ENCODE measurements around the gene AP1S3.

AP1S3 gene

GRCh38 chr2:223868005-223868404 lies 30.6 kb upstream of the AP1S3 start:
- Histone ChIP-seq H3K4me3 (ENCODE audit: low read length) (no peak overlapping the region), H3K27ac (ENCODE audit: low read length) (no peak overlapping the region), H3K9ac (ENCODE audit: low read depth, low read length) (no peak overlapping the region), H3K36me3 (ENCODE audit: insufficient read depth, low read depth, low read length) (no peaks in the 10 kb centered on the region; the same call in 1 of the 2 replicates), H3K4me1 (ENCODE audit: insufficient read depth, low read length) (no peaks in the 10 kb centered on the region; the same call in 1 of the 2 replicates), H3K9me3 (ENCODE audit: insufficient read depth, low read depth, low read length) (no peaks in the 10 kb centered on the region), H3K27me3 (ENCODE audit: insufficient read depth, low read length) (no peaks in the 10 kb centered on the region)

- no peaks in the 10 kb centered on the region for H3K9me3 ChIP-seq (ENCODE audit: insufficient read depth, low read depth, low read length)
- H3K27me3 ChIP-seq (ENCODE audit: insufficient read depth, low read length), result no peaks in the 10 kb centered on the region
- no peak overlapping the region for H3K27ac ChIP-seq (ENCODE audit: low read length)
- H3K4me1 ChIP-seq (ENCODE audit: insufficient read depth, low read length), result no peaks in the 10 kb centered on the region; the same call in 1 of the 2 replicates
- H3K9ac ChIP-seq (ENCODE audit: low read depth, low read length), result no peak overlapping the region
- no peaks in the 10 kb centered on the region for H3K36me3 ChIP-seq (ENCODE audit: insufficient read depth, low read depth, low read length)
- no peak overlapping the region for H3K4me3 ChIP-seq (ENCODE audit: low read length)
Measured at GRCh38 chr2:223865907-223866508, 28.6 kb upstream of the AP1S3 start.

GRCh38 chr2:223865124-223865523 lies 27.7 kb upstream of the AP1S3 start:
- no peaks in the 10 kb centered on the region for H3K9me3 ChIP-seq (ENCODE audit: insufficient read depth, low read depth, low read length)
- H3K36me3 ChIP-seq (ENCODE audit: insufficient read depth, low read depth, low read length), result no peaks in the 10 kb centered on the region
- no peak overlapping the region for H3K9ac ChIP-seq (ENCODE audit: low read depth, low read length)
- H3K4me3 ChIP-seq (ENCODE audit: low read length), result no peak overlapping the region
- H3K27me3 ChIP-seq (ENCODE audit: insufficient read depth, low read length), result no peaks in the 10 kb centered on the region
- no peaks in the 10 kb centered on the region; the same call in 1 of the 2 replicates for H3K4me1 ChIP-seq (ENCODE audit: insufficient read depth, low read length)
- H3K27ac ChIP-seq (ENCODE audit: low read length), result no peak overlapping the region

GRCh38 chr2:223863491-223863890 lies 26.1 kb upstream of the AP1S3 start:
- no peak overlapping the region for H3K4me3 ChIP-seq (ENCODE audit: low read length)
- no peaks in the 10 kb centered on the region for H3K27me3 ChIP-seq (ENCODE audit: insufficient read depth, low read length)
- H3K4me1 ChIP-seq (ENCODE audit: insufficient read depth, low read length), result no peaks in the 10 kb centered on the region; the same call in 1 of the 2 replicates
- H3K9ac ChIP-seq (ENCODE audit: low read depth, low read length), result no peak overlapping the region
- H3K9me3 ChIP-seq (ENCODE audit: insufficient read depth, low read depth, low read length), result no peaks in the 10 kb centered on the region
- H3K27ac ChIP-seq (ENCODE audit: low read length), result no peak overlapping the region
- no peaks in the 10 kb centered on the region for H3K36me3 ChIP-seq (ENCODE audit: insufficient read depth, low read depth, low read length)

DNA sequence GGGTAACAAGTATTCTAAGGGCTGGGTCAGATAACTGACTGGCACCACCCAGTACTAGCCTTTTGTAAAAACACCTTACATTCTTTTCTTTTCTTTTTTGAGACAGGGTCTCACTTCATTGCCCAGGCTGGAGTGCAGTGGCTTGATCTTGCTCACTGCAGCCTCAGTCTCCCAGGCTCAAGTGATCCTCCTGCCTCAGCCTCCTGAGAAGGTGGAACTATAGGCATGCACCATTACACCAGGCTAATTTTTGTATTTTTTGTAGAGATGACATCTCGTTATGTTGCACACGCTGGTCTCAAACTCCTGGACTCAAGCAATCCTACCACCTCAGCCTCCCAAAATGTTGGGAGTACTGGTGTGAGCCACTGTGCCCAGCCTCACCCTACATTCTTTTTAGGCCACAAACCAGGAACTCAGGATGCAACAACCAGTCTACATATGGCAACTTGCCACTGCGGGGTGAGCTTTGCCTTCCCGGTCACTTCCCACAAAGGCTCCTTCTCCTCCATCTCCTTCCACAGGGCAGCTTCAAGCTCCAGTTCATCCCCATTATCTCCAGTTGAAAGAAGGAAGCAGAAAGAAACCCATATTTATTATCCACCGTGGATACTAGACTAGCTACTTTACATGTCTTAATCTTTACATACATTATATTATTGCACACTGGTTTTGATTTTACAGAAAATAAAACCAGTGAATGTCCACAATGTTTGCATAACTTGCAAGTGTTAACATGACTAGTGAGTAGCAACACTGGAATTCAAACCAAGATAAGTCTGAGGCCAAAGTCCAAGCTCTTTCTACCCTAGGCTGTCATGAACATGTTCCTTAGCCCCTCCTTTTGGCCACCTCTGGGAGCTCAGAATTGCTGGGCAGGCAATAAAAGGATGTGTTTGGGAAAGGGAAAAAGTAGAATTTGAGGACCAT lies 23.7 kb upstream of the AP1S3 start:
- H3K27ac ChIP-seq (ENCODE audit: low read length), result no peak overlapping the region
- no peaks in the 10 kb centered on the region; the same call in 1 of the 2 replicates for H3K4me1 ChIP-seq (ENCODE audit: insufficient read depth, low read length)
- no peaks in the 10 kb centered on the region for H3K27me3 ChIP-seq (ENCODE audit: insufficient read depth, low read length)
- H3K4me3 ChIP-seq (ENCODE audit: low read length), result no peak overlapping the region
- H3K9ac ChIP-seq (ENCODE audit: low read depth, low read length), result no peak overlapping the region
- H3K9me3 ChIP-seq (ENCODE audit: insufficient read depth, low read depth, low read length), result no peaks in the 10 kb centered on the region
- H3K36me3 ChIP-seq (ENCODE audit: insufficient read depth, low read depth, low read length), result no peaks in the 10 kb centered on the region

- Histone ChIP-seq H3K27ac (ENCODE audit: low read length) (no peak overlapping the region), H3K9me3 (ENCODE audit: insufficient read depth, low read depth, low read length) (no peaks in the 10 kb centered on the region), H3K9ac (ENCODE audit: low read depth, low read length) (no peak overlapping the region), H3K36me3 (ENCODE audit: insufficient read depth, low read depth, low read length) (no peaks in the 10 kb centered on the region), H3K4me1 (ENCODE audit: insufficient read depth, low read length) (no peaks in the 10 kb centered on the region), H3K27me3 (ENCODE audit: insufficient read depth, low read length) (no peaks in the 10 kb centered on the region), H3K4me3 (ENCODE audit: low read length) (no peak overlapping the region)
Measured at GRCh38 chr2:223859070-223859469, 21.7 kb upstream of the AP1S3 start.

- no peaks in the 10 kb centered on the region for H3K36me3 ChIP-seq (ENCODE audit: insufficient read depth, low read depth, low read length)
- no peak overlapping the region for H3K4me3 ChIP-seq (ENCODE audit: low read length)
- H3K4me1 ChIP-seq (ENCODE audit: insufficient read depth, low read length), result no peaks in the 10 kb centered on the region
- H3K9me3 ChIP-seq (ENCODE audit: insufficient read depth, low read depth, low read length), result no peaks in the 10 kb centered on the region
- H3K9ac ChIP-seq (ENCODE audit: low read depth, low read length), result no peak overlapping the region
- no peak overlapping the region for H3K27ac ChIP-seq (ENCODE audit: low read length)
- H3K27me3 ChIP-seq (ENCODE audit: insufficient read depth, low read length), result no peaks in the 10 kb centered on the region
Measured at GRCh38 chr2:223856584-223856983, 19.2 kb upstream of the AP1S3 start.

GRCh38 chr2:223856021-223856420 lies 18.6 kb upstream of the AP1S3 start:
- Histone ChIP-seq H3K9ac (ENCODE audit: low read depth, low read length) (no peak overlapping the region), H3K4me1 (ENCODE audit: insufficient read depth, low read length) (no peaks in the 10 kb centered on the region), H3K4me3 (ENCODE audit: low read length) (no peak overlapping the region), H3K27ac (ENCODE audit: low read length) (no peak overlapping the region), H3K36me3 (ENCODE audit: insufficient read depth, low read depth, low read length) (no peaks in the 10 kb centered on the region), H3K27me3 (ENCODE audit: insufficient read depth, low read length) (no peaks in the 10 kb centered on the region), H3K9me3 (ENCODE audit: insufficient read depth, low read depth, low read length) (no peaks in the 10 kb centered on the region)

DNA sequence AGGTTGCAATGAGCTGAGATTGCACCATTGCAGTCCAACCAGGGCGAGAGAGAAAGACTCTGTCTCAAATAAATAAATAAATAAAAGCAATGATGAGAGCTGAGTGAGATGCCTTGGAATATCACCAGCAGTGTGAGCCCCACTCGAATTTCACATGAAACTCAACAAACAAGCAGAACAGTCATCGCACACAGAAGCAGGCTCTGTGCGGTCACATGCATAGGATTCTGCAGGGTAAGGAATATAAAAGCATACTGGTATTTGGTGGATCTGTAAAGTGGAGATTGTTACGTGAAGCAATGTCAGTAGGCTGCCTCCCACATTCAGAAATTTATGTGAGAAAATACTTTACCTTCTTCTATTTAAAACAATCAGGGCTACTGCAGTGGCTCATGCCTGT lies 18.0 kb upstream of the AP1S3 start:
- no peak overlapping the region for H3K27ac ChIP-seq (ENCODE audit: low read length)
- no peaks in the 10 kb centered on the region for H3K36me3 ChIP-seq (ENCODE audit: insufficient read depth, low read depth, low read length)
- no peak overlapping the region for H3K9ac ChIP-seq (ENCODE audit: low read depth, low read length)
- H3K27me3 ChIP-seq (ENCODE audit: insufficient read depth, low read length), result no peaks in the 10 kb centered on the region
- peaks cover 2% of the 10 kb centered on the region; the same call in 1 of the 2 replicates for H3K9me3 ChIP-seq (ENCODE audit: insufficient read depth, low read depth, low read length)
- H3K4me3 ChIP-seq (ENCODE audit: low read length), result no peak overlapping the region
- H3K4me1 ChIP-seq (ENCODE audit: insufficient read depth, low read length), result no peaks in the 10 kb centered on the region

DNA sequence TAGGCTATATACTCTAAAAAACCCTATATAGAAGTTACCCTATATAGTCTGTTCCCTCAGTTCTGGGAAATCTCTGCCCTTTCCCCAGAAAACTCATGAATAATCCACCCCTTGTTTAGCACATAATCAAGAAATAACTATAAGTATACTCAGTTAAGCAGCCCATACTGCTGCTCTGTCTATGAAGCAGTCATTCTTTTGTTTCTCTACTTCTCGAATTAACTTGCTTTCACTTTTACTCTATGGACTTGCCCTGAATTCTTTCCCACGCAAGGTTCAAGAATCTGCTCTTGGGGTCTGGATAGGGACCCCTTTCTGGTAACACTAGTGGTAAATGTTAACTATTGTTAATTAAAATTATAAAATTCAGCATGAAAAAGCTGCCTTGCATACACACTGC lies 17.4 kb upstream of the AP1S3 start:
- no peaks in the 10 kb centered on the region for H3K4me1 ChIP-seq (ENCODE audit: insufficient read depth, low read length)
- H3K27ac ChIP-seq (ENCODE audit: low read length), result no peak overlapping the region
- H3K36me3 ChIP-seq (ENCODE audit: insufficient read depth, low read depth, low read length), result no peaks in the 10 kb centered on the region
- H3K4me3 ChIP-seq (ENCODE audit: low read length), result no peak overlapping the region
- no peak overlapping the region for H3K9ac ChIP-seq (ENCODE audit: low read depth, low read length)
- H3K27me3 ChIP-seq (ENCODE audit: insufficient read depth, low read length), result no peaks in the 10 kb centered on the region
- H3K9me3 ChIP-seq (ENCODE audit: insufficient read depth, low read depth, low read length), result peaks cover 5% of the 10 kb centered on the region; the same call in 1 of the 2 replicates

GRCh38 chr2:223853425-223853837 lies 16.0 kb upstream of the AP1S3 start:
- Histone ChIP-seq H3K36me3 (ENCODE audit: insufficient read depth, low read depth, low read length) (no peaks in the 10 kb centered on the region), H3K9ac (ENCODE audit: low read depth, low read length) (no peak overlapping the region), H3K27ac (ENCODE audit: low read length) (no peak overlapping the region), H3K27me3 (ENCODE audit: insufficient read depth, low read length) (no peaks in the 10 kb centered on the region), H3K4me1 (ENCODE audit: insufficient read depth, low read length) (no peaks in the 10 kb centered on the region), H3K4me3 (ENCODE audit: low read length) (no peak overlapping the region), H3K9me3 (ENCODE audit: insufficient read depth, low read depth, low read length) (peaks cover 13% of the 10 kb centered on the region; the same call in 1 of the 2 replicates)

All from iPS-20b (cell line).